Thoracic aorta (tissue), 2 donors: ENCODE data around the gene RPUSD2. TPM values are rescaled to one million over a fixed set of nuclear protein-coding genes. Genes with fewer than 3 reads are reported as not detected.

Experiments
- ATAC-seq: fragments of 150-250 bp; one replicate; pipeline ENCODE4 v1.8.0; 2017; ENCODE audit warnings: low read depth; ENCODE audit not compliant: insufficient number of reproducible peaks, low FRiP score
- DNase-seq: peaks from one replicate; pipeline ENCODE4 v3.0.0-alpha.2; 2020; ENCODE audit warnings: low spot score
- H3K27ac ChIP-seq, 2 donors: fragments of 200-600 bp; sonication (generic); 1 replicate in 1 of 2; 2 replicates in 1 of 2; pipeline ENCODE4 v1.5.1; 2016; ENCODE audit warnings: mild to moderate bottlenecking in 2 of 2, moderate library complexity in 2 of 2
- H3K27me3 ChIP-seq: fragments of 200-600 bp; sonication (generic); replicated peaks from 2 replicates; pipeline ENCODE4 v1.6.0; 2016; ENCODE audit warnings: mild to moderate bottlenecking; ENCODE audit not compliant: insufficient read depth
- H3K36me3 ChIP-seq: fragments of 200-600 bp; sonication (generic); one replicate; pipeline ENCODE4 v1.5.1; 2016
- H3K4me1 ChIP-seq, 2 donors: fragments of 200-600 bp; sonication (generic); 1 replicate in 1 of 2; 2 replicates in 1 of 2; pipeline versions ENCODE4 v1.5.1 to v1.6.0; 2016; ENCODE audit warnings: low read depth in 2 of 2, mild to moderate bottlenecking in 1 of 2; ENCODE audit not compliant: control insufficient read depth in 1 of 2
- H3K4me3 ChIP-seq: fragments of 200-600 bp; sonication (generic); 2 replicates; pipeline ENCODE4 v1.5.1; 2016; ENCODE audit warnings: mild to moderate bottlenecking
- H3K9me3 ChIP-seq: fragments of 200-600 bp; sonication (generic); 2 replicates; pipeline ENCODE4 v1.5.1; 2016
- total RNA-seq, 2 donors: library from RNA; depleted of rRNA; stranded (reverse); fragments of >200 nt; gene quantifications; one replicate each; pipeline versions ENCODE4 v1.1.0 to v1.2.3, GENCODE V29; 2016
- TF ChIP-seq, protein P1 (sequence below): fragments of 200-600 bp; sonication (generic); IDR thresholded peaks from one replicate; pipeline ENCODE4 v1.5.1; 2019; ENCODE audit warnings: antibody characterized with exemption

RPUSD2 gene
- total RNA-seq, 2 donors from 2014 or later = 9.6 to 9.8 TPM

DNA sequence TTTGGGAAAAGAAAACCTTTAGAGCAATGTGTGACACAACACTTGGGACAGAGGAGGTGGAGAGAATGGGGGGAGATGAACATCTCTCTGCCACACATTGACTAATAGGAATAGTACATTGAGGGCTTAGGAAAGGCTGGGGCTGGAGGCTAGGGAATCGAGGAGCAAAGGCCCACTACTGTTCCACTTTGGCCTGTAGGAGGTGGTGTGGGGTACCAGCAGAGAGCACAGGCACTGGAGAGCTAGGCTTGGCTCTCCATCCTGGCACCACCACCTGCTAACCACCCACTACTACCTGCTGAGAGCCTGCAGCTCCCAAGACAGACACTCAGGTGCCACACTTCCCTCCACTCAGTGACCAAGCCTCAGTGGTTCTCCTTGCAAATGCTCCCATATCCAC, 23.6 kb upstream of the RPUSD2 start:
- no peaks in the 10 kb centered on the region for H3K36me3 ChIP-seq
- no peak overlapping the region for H3K27ac ChIP-seq
- H3K9me3 ChIP-seq = no peaks in the 10 kb centered on the region
- no peak overlapping the region for H3K4me3 ChIP-seq
- H3K4me1 ChIP-seq = peaks cover 12% of the 10 kb centered on the region in 2 donors
- TF ChIP-seq, protein P1, sequence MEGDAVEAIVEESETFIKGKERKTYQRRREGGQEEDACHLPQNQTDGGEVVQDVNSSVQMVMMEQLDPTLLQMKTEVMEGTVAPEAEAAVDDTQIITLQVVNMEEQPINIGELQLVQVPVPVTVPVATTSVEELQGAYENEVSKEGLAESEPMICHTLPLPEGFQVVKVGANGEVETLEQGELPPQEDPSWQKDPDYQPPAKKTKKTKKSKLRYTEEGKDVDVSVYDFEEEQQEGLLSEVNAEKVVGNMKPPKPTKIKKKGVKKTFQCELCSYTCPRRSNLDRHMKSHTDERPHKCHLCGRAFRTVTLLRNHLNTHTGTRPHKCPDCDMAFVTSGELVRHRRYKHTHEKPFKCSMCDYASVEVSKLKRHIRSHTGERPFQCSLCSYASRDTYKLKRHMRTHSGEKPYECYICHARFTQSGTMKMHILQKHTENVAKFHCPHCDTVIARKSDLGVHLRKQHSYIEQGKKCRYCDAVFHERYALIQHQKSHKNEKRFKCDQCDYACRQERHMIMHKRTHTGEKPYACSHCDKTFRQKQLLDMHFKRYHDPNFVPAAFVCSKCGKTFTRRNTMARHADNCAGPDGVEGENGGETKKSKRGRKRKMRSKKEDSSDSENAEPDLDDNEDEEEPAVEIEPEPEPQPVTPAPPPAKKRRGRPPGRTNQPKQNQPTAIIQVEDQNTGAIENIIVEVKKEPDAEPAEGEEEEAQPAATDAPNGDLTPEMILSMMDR = no peak
- ATAC-seq = no peak
- no peak for DNase-seq
- H3K27me3 ChIP-seq = no peaks in the 10 kb centered on the region

DNA sequence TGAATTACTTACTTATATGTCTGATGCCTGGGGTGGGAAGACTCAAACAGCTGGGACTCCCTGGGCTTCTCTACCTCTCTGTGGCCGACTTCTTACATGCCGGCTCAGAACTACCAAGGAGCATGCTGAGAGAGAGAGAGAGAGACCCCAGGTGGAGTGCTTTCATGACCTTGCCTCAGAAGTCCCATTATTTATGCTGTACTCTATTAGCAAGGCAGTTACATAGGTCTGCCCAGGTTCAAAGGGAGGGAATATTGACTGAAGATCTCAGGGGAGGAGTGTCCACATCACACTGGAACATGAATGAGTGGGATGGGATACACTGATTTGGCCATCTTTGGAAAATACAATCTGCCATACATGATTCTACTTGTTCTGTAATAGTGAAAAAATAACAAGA, 20.5 kb upstream of the RPUSD2 start:
- Histone ChIP-seq H3K27ac (no peak overlapping the region), H3K4me3 (no peak overlapping the region), H3K36me3 (peaks cover 7% of the 10 kb centered on the region), H3K27me3 (no peaks in the 10 kb centered on the region), H3K4me1 (peaks cover 14 to 16% of the 10 kb centered on the region in 2 donors), H3K9me3 (no peaks in the 10 kb centered on the region)
- TF ChIP-seq, protein P1 = no peak
- ATAC-seq (no peak), DNase-seq (no peak)

DNA sequence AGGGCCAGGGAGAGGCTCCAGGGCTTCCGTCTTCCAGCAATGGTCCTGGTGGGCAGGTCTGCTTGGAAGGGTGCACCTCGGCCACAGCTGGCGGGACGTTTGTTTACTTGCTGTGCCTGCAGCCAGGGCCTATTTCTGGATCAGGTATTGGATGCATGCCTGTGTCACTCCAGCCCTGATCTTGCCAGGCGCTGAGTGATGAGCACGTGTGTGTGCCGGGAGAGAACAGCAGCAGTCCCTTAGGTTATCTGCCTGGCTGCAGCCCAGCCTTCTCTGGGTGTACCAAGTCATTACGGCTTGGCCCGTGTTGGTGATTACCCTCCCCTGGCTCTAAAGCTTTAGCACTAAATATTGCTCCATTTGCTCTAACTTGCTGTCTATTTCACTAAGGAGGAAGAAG, 19.2 kb upstream of the RPUSD2 start:
- Histone ChIP-seq H3K27me3 (no peaks in the 10 kb centered on the region), H3K4me1 (peaks cover 14 to 16% of the 10 kb centered on the region in 2 donors), H3K4me3 (no peak overlapping the region), H3K36me3 (peaks cover 8% of the 10 kb centered on the region), H3K27ac (no peak overlapping the region), H3K9me3 (no peaks in the 10 kb centered on the region)
- TF ChIP-seq, protein P1 = no peak
- DNase-seq = no peak
- ATAC-seq = no peak

- Histone ChIP-seq H3K9me3 (no peaks in the 10 kb centered on the region), H3K4me1 (peaks cover 14 to 16% of the 10 kb centered on the region in 2 donors), H3K27ac (no peak overlapping the region), H3K36me3 (peaks cover 8% of the 10 kb centered on the region), H3K4me3 (no peak overlapping the region), H3K27me3 (no peaks in the 10 kb centered on the region)
- TF ChIP-seq, protein P1 = no peak
- no peak for DNase-seq
- no peak for ATAC-seq
Observed at GRCh38 chr15:40550341-40551037, 18.6 kb upstream of the RPUSD2 start.

GRCh38 chr15:40554161-40554525, 15.0 kb upstream of the RPUSD2 start:
- TF ChIP-seq, protein P1 = no peak
- Histone ChIP-seq H3K9me3 (no peaks in the 10 kb centered on the region), H3K27me3 (no peaks in the 10 kb centered on the region), H3K27ac (no peak overlapping the region), H3K4me1 (peaks cover 14 to 16% of the 10 kb centered on the region in 2 donors), H3K4me3 (no peak overlapping the region), H3K36me3 (peaks cover 23% of the 10 kb centered on the region)
- ATAC-seq (no peak), DNase-seq (no peak)
